ENCODE data around the gene CMTM1.

Gene CMTM1

DNA sequence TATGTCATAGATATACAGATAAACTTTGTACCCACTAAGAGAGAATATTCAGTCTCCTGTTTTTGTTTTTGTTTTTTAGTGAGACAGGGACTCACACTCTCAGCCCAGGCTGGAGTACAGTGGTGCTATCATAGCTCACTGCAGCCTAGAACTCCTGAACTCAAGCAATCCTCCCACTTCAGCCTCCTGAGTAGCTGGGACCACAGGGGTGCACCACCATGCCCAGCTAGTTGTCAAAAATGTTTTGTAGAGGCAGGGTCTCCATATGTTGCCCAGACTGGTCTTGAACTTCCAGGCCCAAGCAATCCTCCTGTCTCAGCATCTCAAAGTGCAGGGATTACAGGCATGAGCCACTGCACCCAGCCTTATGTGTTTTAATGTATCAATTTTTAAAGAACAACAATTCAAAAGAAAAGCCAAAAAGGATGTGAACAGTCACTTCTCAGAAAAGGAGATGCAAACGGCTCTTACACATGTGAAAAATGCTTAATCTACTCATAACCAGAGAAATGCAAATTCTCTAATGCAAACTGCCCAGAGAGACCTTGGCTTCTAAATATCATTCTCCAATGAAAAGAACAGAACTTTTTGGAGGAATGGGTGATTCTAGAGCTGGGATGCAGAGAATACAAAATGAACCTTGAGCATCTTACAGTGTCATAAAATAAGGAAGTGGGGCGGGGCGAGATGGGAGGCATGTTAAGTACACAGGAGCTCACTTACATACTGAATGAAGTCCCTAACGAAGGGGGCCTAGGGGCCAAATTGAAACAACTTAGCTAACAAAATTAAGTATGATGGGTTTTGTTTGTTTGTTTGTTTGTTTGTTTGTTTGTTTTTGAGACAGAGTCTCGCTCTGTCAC is 31.0 kb downstream of the CMTM1 start:
- no peak for TF ChIP-seq EZH2phosphoT487 (IDR thresholded peaks at IDR 0.05; ENCODE audit: borderline replicate concordance, low read length)
- no peak for TF ChIP-seq CTCF (IDR thresholded peaks at IDR 0.05; ENCODE audit: low read depth, low read length, poor library complexity, severe bottlenecking)
- Histone ChIP-seq H3K27me3 (ENCODE audit: control insufficient read depth, low read length) (peaks cover 35% of the 10 kb centered on the region), H3K4me1 (ENCODE audit: control insufficient read depth, low read length) (peaks cover 16% of the 10 kb centered on the region), H3K27ac (ENCODE audit: low read depth, low read length) (no peak overlapping the region), H3K4me2 (ENCODE audit: low read length) (no peak overlapping the region), H3K9me3 (ENCODE audit: control insufficient read depth, insufficient read depth, low read length) (peaks cover 17% of the 10 kb centered on the region), H3K9me2 (replicated peaks; ENCODE audit: control insufficient read depth, low read length) (no peaks in the 10 kb centered on the region), H3K36me3 (ENCODE audit: control insufficient read depth, low read length) (no peaks in the 10 kb centered on the region), H4K20me1 (ENCODE audit: control insufficient read depth, insufficient read depth, low read depth, low read length) (no peaks in the 10 kb centered on the region), H3F3A (ENCODE audit: control insufficient read depth, insufficient read depth) (no peaks in the 10 kb centered on the region), H3K79me2 (ENCODE audit: control insufficient read depth, low read length) (no peaks in the 10 kb centered on the region), H3K4me3 (ENCODE audit: low read length) (no peak overlapping the region)

DNA sequence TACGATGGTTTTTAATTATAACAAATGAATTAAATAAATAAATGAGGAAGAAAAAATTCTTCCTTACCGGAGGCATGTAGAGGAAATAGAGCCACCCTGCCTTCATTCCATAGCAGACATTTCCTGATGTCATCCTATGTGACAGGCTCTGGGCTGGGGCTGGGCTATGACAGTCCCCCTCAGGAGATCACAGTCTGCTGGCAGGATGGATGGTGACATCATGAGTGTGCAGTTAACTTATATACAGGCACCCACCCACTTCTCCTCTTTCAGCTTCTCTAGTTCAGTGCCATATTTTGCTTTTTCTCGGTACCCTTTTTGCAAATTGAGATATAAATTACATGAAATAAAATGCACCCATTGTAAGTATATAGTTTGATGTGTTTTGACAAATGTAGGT is 31.9 kb downstream of the CMTM1 start:
- TF ChIP-seq CTCF (IDR thresholded peaks at IDR 0.05; ENCODE audit: low read depth, low read length, poor library complexity, severe bottlenecking) (no peak), EZH2phosphoT487 (IDR thresholded peaks at IDR 0.05; ENCODE audit: borderline replicate concordance, low read length) (no peak)
- Histone ChIP-seq H3K27me3 (ENCODE audit: control insufficient read depth, low read length) (peaks cover 37% of the 10 kb centered on the region), H3F3A (ENCODE audit: control insufficient read depth, insufficient read depth) (peaks cover 4% of the 10 kb centered on the region; the same call in 1 of the 2 replicates), H3K9me2 (replicated peaks; ENCODE audit: control insufficient read depth, low read length) (no peaks in the 10 kb centered on the region), H3K9me3 (ENCODE audit: control insufficient read depth, insufficient read depth, low read length) (peaks cover 17% of the 10 kb centered on the region), H3K36me3 (ENCODE audit: control insufficient read depth, low read length) (no peaks in the 10 kb centered on the region), H4K20me1 (ENCODE audit: control insufficient read depth, insufficient read depth, low read depth, low read length) (no peaks in the 10 kb centered on the region), H3K4me1 (ENCODE audit: control insufficient read depth, low read length) (peaks cover 16% of the 10 kb centered on the region), H3K79me2 (ENCODE audit: control insufficient read depth, low read length) (no peaks in the 10 kb centered on the region), H3K27ac (ENCODE audit: low read depth, low read length) (no peak overlapping the region), H3K4me2 (ENCODE audit: low read length) (no peak overlapping the region), H3K4me3 (ENCODE audit: low read length) (no peak overlapping the region)

GRCh38 chr16:66599726-66600125 is 33.5 kb downstream of the CMTM1 start:
- Histone ChIP-seq H4K20me1 (ENCODE audit: control insufficient read depth, insufficient read depth, low read depth, low read length) (no peaks in the 10 kb centered on the region), H3K4me1 (ENCODE audit: control insufficient read depth, low read length) (peaks cover 19% of the 10 kb centered on the region), H3K9me3 (ENCODE audit: control insufficient read depth, insufficient read depth, low read length) (peaks cover 17% of the 10 kb centered on the region), H3K4me3 (ENCODE audit: low read length) (no peak overlapping the region), H3K9me2 (replicated peaks; ENCODE audit: control insufficient read depth, low read length) (no peaks in the 10 kb centered on the region), H3K36me3 (ENCODE audit: control insufficient read depth, low read length) (no peaks in the 10 kb centered on the region), H3F3A (ENCODE audit: control insufficient read depth, insufficient read depth) (peaks cover 9% of the 10 kb centered on the region), H3K27me3 (ENCODE audit: control insufficient read depth, low read length) (peaks cover 33% of the 10 kb centered on the region), H3K4me2 (ENCODE audit: low read length) (no peak overlapping the region), H3K79me2 (ENCODE audit: control insufficient read depth, low read length) (no peaks in the 10 kb centered on the region), H3K27ac (ENCODE audit: low read depth, low read length) (no peak overlapping the region)
- TF ChIP-seq CTCF (IDR thresholded peaks at IDR 0.05; ENCODE audit: low read depth, low read length, poor library complexity, severe bottlenecking) (peak; percentile 7), EZH2phosphoT487 (IDR thresholded peaks at IDR 0.05; ENCODE audit: borderline replicate concordance, low read length) (no peak)
